Lower leg skin (tissue), 3 donors: Measurements from ENCODE around the gene PIP5KL1.

Experiments used
- POLR2A ChIP-seq, 2 donors: fragments of 450-650 bp; IDR thresholded peaks; one replicate each; pipeline ENCODE4 v1.6.1; 2016 to 2017; ENCODE audit warnings: antibody characterized with exemption in 2 of 2, mild to moderate bottlenecking in 1 of 2, moderate library complexity in 1 of 2
- TF ChIP-seq, protein P1 (sequence below), 3 donors: fragments of 450-650 bp; IDR thresholded peaks; one replicate each; pipeline ENCODE4 v1.5.1; 2016; ENCODE audit warnings: antibody characterized with exemption in 3 of 3, mild to moderate bottlenecking in 3 of 3, moderate library complexity in 2 of 3

DNA sequence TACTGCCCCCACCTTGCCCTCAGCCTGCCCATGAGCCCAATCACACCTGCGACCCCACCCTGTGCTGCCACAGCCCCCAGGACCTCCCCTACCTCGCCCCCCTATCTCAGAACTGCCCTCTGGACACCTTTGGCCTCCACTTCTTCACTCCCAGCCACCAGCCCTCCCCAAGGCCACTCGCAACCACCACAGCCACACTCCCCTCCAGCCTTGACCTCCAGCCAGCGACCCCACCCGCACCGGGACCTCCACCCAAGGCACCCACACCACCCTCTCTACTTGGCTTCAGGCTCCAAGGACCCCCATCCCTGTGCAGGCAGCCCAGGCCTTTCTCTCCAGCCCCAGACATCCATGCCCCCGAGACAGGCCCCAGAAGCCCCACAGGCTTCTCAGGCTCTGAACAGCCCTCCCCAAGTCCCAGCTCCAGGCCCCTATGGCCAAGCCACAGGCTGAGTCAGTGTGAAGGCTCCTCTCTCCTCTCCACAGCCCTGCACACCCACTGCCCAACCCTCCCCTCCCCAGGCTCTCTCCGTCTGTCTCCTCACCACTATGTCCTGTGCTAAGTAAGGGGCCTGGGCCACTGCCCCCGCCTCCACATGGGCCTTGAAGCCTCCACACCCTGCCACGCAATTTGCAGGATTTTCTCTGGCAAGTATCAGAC lies 55.1 kb downstream of the PIP5KL1 start:
- TF ChIP-seq, protein P1, sequence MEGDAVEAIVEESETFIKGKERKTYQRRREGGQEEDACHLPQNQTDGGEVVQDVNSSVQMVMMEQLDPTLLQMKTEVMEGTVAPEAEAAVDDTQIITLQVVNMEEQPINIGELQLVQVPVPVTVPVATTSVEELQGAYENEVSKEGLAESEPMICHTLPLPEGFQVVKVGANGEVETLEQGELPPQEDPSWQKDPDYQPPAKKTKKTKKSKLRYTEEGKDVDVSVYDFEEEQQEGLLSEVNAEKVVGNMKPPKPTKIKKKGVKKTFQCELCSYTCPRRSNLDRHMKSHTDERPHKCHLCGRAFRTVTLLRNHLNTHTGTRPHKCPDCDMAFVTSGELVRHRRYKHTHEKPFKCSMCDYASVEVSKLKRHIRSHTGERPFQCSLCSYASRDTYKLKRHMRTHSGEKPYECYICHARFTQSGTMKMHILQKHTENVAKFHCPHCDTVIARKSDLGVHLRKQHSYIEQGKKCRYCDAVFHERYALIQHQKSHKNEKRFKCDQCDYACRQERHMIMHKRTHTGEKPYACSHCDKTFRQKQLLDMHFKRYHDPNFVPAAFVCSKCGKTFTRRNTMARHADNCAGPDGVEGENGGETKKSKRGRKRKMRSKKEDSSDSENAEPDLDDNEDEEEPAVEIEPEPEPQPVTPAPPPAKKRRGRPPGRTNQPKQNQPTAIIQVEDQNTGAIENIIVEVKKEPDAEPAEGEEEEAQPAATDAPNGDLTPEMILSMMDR (IDR thresholded peaks at IDR 0.05): no peak
- TF ChIP-seq POLR2A (IDR thresholded peaks at IDR 0.05): no peak
